ENCODE measurements around the gene ZNF595. TPM values are rescaled to one million over a fixed set of nuclear protein-coding genes. Genes with fewer than 3 reads are reported as not detected.
"Not testable (repeated sequence)": the region's sequence is repeated elsewhere in the genome, so short reads cannot be mapped to it uniquely, and the experiment has no call there.

The ZNF595 gene
- total RNA-seq, 1 donor from 2014 or later = 5.2 TPM

DNA sequence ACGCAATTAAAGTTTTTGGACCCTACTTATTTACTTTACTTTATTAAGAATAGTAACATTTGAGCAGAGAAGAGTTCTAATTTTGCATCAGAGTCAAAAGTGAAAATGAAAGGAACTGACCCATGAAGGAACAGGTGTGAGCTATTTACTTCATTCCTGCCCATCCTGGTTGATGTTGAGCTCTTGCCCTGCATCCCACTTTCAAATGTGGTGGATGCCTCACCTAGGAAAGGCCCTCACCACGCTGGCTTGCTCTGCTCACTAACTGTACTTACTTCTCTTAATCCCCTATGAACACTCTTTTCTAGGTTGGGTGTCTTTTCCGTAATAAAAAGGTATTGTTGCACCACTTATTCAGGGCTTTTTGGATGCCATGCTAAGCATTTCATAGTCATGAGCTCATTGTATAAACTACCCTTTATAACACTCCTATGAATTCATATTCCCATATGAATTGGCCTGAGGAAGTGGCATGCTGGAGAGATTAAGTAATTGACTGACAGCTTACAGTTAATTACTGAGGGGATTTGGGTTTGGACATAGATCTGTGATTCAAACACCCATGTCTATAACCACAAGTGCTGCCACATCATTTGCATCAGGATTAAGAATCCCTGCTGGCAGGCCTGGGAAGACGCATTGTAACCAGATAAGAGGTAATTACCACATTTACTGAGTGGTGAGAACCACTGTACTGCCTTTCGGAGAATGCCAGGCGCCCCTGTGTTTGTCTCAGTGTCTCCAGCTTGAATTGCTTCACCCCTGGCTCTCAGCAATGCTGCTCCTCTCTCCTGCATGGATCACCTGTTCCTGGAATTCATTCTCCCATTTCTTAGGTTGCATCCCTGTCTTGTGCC, 16.3 kb upstream of the ZNF595 start:
- H3K4me1 Mint-ChIP-seq (ENCODE audit: low read depth); H3K9me3 Mint-ChIP-seq; H3K4me3 Mint-ChIP-seq (ENCODE audit: low read depth); H3K27me3 Mint-ChIP-seq (ENCODE audit: low read depth); H3K36me3 Mint-ChIP-seq (ENCODE audit: low read depth); DNase-seq (ENCODE audit: low spot score); intact Hi-C loops (cut with micrococcal nuclease); H3K27ac Mint-ChIP-seq: not testable (repeated sequence)

GRCh38 chr4:38202-38601, 14.9 kb upstream of the ZNF595 start:
- H3K27me3 Mint-ChIP-seq (ENCODE audit: low read depth); H3K4me3 Mint-ChIP-seq (ENCODE audit: low read depth); H3K27ac Mint-ChIP-seq; H3K36me3 Mint-ChIP-seq (ENCODE audit: low read depth); intact Hi-C loops (cut with micrococcal nuclease); H3K4me1 Mint-ChIP-seq (ENCODE audit: low read depth); DNase-seq (ENCODE audit: low spot score); H3K9me3 Mint-ChIP-seq: not testable (repeated sequence)

DNA sequence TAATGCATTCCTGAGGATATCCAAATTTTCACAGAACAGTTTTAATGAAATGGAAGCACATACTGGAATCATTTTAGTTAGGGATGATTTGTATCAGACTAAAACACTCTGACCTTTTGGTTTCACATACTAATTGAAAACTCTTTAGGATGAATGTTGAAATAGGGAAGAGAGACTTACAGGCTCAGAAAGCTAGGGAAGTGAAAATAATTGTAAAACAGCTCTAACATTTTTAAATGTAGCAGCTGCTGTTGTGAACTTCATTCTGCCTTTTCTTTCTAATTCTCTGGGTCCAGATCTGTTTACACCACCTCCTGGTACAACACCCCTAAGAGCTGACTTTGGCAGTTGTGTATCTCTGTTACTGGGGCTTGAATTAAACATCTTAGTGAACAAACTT, 9.7 kb upstream of the ZNF595 start:
- H3K9me3 Mint-ChIP-seq; DNase-seq (ENCODE audit: low spot score); intact Hi-C loops (cut with micrococcal nuclease); H3K27ac Mint-ChIP-seq; H3K4me3 Mint-ChIP-seq (ENCODE audit: low read depth); H3K4me1 Mint-ChIP-seq (ENCODE audit: low read depth); H3K27me3 Mint-ChIP-seq (ENCODE audit: low read depth); H3K36me3 Mint-ChIP-seq (ENCODE audit: low read depth): not testable (repeated sequence)

DNA sequence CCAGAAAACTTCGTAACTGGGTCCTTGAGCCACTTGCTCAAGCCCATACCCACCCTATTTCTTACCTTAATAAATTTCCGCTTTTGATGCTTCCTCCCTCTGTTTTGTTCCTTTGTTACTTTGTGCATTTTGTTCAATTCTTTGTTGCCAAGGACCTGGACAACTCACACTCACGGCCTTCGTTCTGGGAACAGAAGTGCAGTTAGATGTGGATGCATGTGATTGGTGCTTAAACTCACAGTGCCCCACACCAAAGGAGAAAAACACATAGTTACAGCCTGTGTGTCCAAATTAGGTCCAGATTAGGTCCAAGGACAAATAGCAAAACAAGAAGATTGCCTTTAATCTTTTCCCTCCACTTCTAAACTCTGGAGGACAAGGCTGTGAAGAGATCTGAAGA, 1.9 kb upstream of the ZNF595 start:
- H3K27ac Mint-ChIP-seq; DNase-seq (ENCODE audit: low spot score); H3K36me3 Mint-ChIP-seq (ENCODE audit: low read depth); H3K4me1 Mint-ChIP-seq (ENCODE audit: low read depth); H3K27me3 Mint-ChIP-seq (ENCODE audit: low read depth); H3K9me3 Mint-ChIP-seq; H3K4me3 Mint-ChIP-seq (ENCODE audit: low read depth); intact Hi-C loops (cut with micrococcal nuclease): not testable (repeated sequence)

- intact Hi-C loops (cut with micrococcal nuclease); H3K27ac Mint-ChIP-seq; H3K4me1 Mint-ChIP-seq (ENCODE audit: low read depth); H3K27me3 Mint-ChIP-seq (ENCODE audit: low read depth); H3K4me3 Mint-ChIP-seq (ENCODE audit: low read depth); DNase-seq (ENCODE audit: low spot score); H3K9me3 Mint-ChIP-seq; H3K36me3 Mint-ChIP-seq (ENCODE audit: low read depth): not testable (repeated sequence)
Measured at GRCh38 chr4:51655-52277, 1.4 kb upstream of the ZNF595 start.

GRCh38 chr4:53521-53920, 400 bp downstream of the ZNF595 start:
- H3K36me3 Mint-ChIP-seq (ENCODE audit: low read depth) = not testable (repeated sequence)

GRCh38 chr4:64733-65132, 11.6 kb downstream of the ZNF595 start:
- H3K4me1 Mint-ChIP-seq (ENCODE audit: low read depth); H3K27ac Mint-ChIP-seq; H3K27me3 Mint-ChIP-seq (ENCODE audit: low read depth); intact Hi-C loops (cut with micrococcal nuclease); H3K4me3 Mint-ChIP-seq (ENCODE audit: low read depth); DNase-seq (ENCODE audit: low spot score): not testable (repeated sequence)
- H3K9me3 Mint-ChIP-seq = peaks cover 16% of the 10 kb centered on the region
- peaks cover 12% of the 10 kb centered on the region for H3K36me3 Mint-ChIP-seq (ENCODE audit: low read depth)

More at GRCh38 chr4:53521-53920, 400 bp downstream of the ZNF595 start:
- H3K27me3 Mint-ChIP-seq (ENCODE audit: low read depth); intact Hi-C loops (cut with micrococcal nuclease); DNase-seq (ENCODE audit: low spot score); H3K4me3 Mint-ChIP-seq (ENCODE audit: low read depth); H3K4me1 Mint-ChIP-seq (ENCODE audit: low read depth); H3K9me3 Mint-ChIP-seq; H3K27ac Mint-ChIP-seq: not testable (repeated sequence)

GRCh38 chr4:71830-72229, 18.7 kb downstream of the ZNF595 start:
- no peaks in the 10 kb centered on the region for H3K4me1 Mint-ChIP-seq (ENCODE audit: low read depth)
- no peak overlapping the region for H3K27ac Mint-ChIP-seq
- H3K36me3 Mint-ChIP-seq (ENCODE audit: low read depth) = peaks cover 61% of the 10 kb centered on the region
- peaks cover 71% of the 10 kb centered on the region for H3K9me3 Mint-ChIP-seq
- intact Hi-C loops (cut with micrococcal nuclease) = no loop called here
- no peak overlapping the region for H3K4me3 Mint-ChIP-seq (ENCODE audit: low read depth)
- H3K27me3 Mint-ChIP-seq (ENCODE audit: low read depth) = no peaks in the 10 kb centered on the region
- no peak for DNase-seq (ENCODE audit: low spot score)

DNA sequence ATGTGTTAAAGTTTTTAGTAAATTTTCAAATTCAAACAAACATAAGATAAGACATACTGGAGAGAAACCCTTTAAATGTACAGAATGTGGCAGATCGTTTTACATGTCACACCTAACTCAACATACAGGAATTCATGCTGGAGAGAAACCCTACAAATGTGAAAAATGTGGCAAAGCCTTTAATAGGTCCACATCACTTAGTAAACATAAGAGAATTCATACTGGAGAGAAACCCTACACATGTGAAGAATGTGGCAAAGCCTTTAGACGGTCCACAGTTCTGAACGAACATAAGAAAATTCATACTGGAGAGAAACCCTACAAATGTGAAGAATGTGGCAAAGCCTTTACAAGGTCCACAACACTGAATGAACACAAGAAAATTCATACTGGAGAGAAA, 32.8 kb downstream of the ZNF595 start:
- H3K27me3 Mint-ChIP-seq (ENCODE audit: low read depth) = no peaks in the 10 kb centered on the region
- H3K9me3 Mint-ChIP-seq = peaks cover 76% of the 10 kb centered on the region
- H3K4me1 Mint-ChIP-seq (ENCODE audit: low read depth) = no peaks in the 10 kb centered on the region
- H3K36me3 Mint-ChIP-seq (ENCODE audit: low read depth) = peaks cover 44% of the 10 kb centered on the region
- H3K27ac Mint-ChIP-seq = no peak overlapping the region
- H3K4me3 Mint-ChIP-seq (ENCODE audit: low read depth) = no peak overlapping the region
- DNase-seq (ENCODE audit: low spot score) = no peak
- intact Hi-C loops (cut with micrococcal nuclease) = no loop called here

GRCh38 chr4:86559-87324, 33.6 kb downstream of the ZNF595 start:
- H3K4me1 Mint-ChIP-seq (ENCODE audit: low read depth); intact Hi-C loops (cut with micrococcal nuclease); H3K27me3 Mint-ChIP-seq (ENCODE audit: low read depth); DNase-seq (ENCODE audit: low spot score); H3K4me3 Mint-ChIP-seq (ENCODE audit: low read depth); H3K27ac Mint-ChIP-seq: not testable (repeated sequence)
- Mint-ChIP-seq H3K36me3 (ENCODE audit: low read depth) (peaks cover 37% of the 10 kb centered on the region), H3K9me3 (peaks cover 76% of the 10 kb centered on the region)

GRCh38 chr4:98386-98785, 45.3 kb downstream of the ZNF595 start:
- intact Hi-C loops (cut with micrococcal nuclease) = no loop called here
- H3K36me3 Mint-ChIP-seq (ENCODE audit: low read depth) = no peaks in the 10 kb centered on the region
- no peaks in the 10 kb centered on the region for H3K4me1 Mint-ChIP-seq (ENCODE audit: low read depth)
- H3K27me3 Mint-ChIP-seq (ENCODE audit: low read depth) = no peaks in the 10 kb centered on the region
- peaks cover 59% of the 10 kb centered on the region for H3K9me3 Mint-ChIP-seq
- no peak for DNase-seq (ENCODE audit: low spot score)
- H3K27ac Mint-ChIP-seq = no peak overlapping the region
- no peak overlapping the region for H3K4me3 Mint-ChIP-seq (ENCODE audit: low read depth)

GRCh38 chr4:99863-100262, 46.7 kb downstream of the ZNF595 start:
- no peaks in the 10 kb centered on the region for H3K27me3 Mint-ChIP-seq (ENCODE audit: low read depth)
- no peak for DNase-seq (ENCODE audit: low spot score)
- H3K36me3 Mint-ChIP-seq (ENCODE audit: low read depth) = no peaks in the 10 kb centered on the region
- H3K4me1 Mint-ChIP-seq (ENCODE audit: low read depth) = no peaks in the 10 kb centered on the region
- H3K4me3 Mint-ChIP-seq (ENCODE audit: low read depth) = no peak overlapping the region
- H3K9me3 Mint-ChIP-seq = peaks cover 53% of the 10 kb centered on the region
- intact Hi-C loops (cut with micrococcal nuclease) = no loop called here
- H3K27ac Mint-ChIP-seq = no peak overlapping the region

DNA sequence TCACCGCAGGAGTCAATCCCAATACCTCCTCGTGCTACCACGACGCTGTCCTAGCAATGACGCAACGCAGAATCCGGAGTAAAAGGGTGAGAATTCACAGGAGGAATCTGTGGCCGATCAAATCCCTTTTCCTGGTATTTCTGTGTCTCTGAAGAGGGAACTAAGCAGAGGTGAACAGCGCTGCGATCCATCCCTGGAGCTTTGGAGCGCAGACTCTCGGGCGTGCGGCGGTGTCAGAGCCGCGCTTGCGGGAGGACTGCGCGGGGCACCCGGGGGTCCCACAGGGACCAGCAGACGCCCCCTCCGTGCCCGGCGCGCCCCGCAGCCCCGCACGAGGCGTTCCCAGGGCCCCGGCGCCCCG, 53.9 kb downstream of the ZNF595 start:
- peaks cover 78% of the 10 kb centered on the region for H3K9me3 Mint-ChIP-seq
- no peak for DNase-seq (ENCODE audit: low spot score)
- H3K27me3 Mint-ChIP-seq (ENCODE audit: low read depth) = peaks cover 11% of the 10 kb centered on the region
- H3K36me3 Mint-ChIP-seq (ENCODE audit: low read depth) = peaks cover 11% of the 10 kb centered on the region
- no peaks in the 10 kb centered on the region for H3K4me1 Mint-ChIP-seq (ENCODE audit: low read depth)
- no peak overlapping the region for H3K4me3 Mint-ChIP-seq (ENCODE audit: low read depth)
- H3K27ac Mint-ChIP-seq = no peak overlapping the region
- intact Hi-C loops (cut with micrococcal nuclease) = no loop called here

All from activated T-helper 2 cell treated with anti-CD3 and anti-CD28 coated beads, Interferon-gamma antibody, Interleukin-2, Interleukin-4, amounts not matched to agents 10 μg/mL and 5 μg/mL and 100 μg/mL, durations not matched to agents 14 hours and 24 hours and 36 hours (primary cell).